Subcutaneous abdominal adipose tissue (tissue), 5 donors: ENCODE data around the gene PRLHR.
A peak's percentile ranks its signal among the peaks of the same experiment; 100 is the strongest.

ENCODE experiments used
- H3K27ac ChIP-seq: one replicate; pipeline ENCODE4 v1.7.0; 2013; ENCODE audit warnings: low read depth, mild to moderate bottlenecking, inconsistent platforms, low read length, moderate library complexity
- H3K27me3 ChIP-seq, 5 donors: one replicate each; pipeline ENCODE4 v1.7.0; 2013; ENCODE audit warnings: low read length in 5 of 5, inconsistent platforms in 1 of 5; ENCODE audit not compliant: control insufficient read depth in 5 of 5, insufficient read depth in 4 of 5
- H3K36me3 ChIP-seq, 5 donors: one replicate each; pipeline ENCODE4 v1.7.0; 2013; ENCODE audit warnings: low read length in 5 of 5; ENCODE audit not compliant: control insufficient read depth in 5 of 5, insufficient read depth in 5 of 5
- H3K4me1 ChIP-seq, 5 donors: one replicate each; pipeline ENCODE4 v1.7.0; 2013; ENCODE audit warnings: low read length in 5 of 5, mild to moderate bottlenecking in 3 of 5, moderate library complexity in 1 of 5; ENCODE audit not compliant: control insufficient read depth in 5 of 5, insufficient read depth in 5 of 5
- H3K4me3 ChIP-seq, 5 donors: one replicate each; pipeline ENCODE4 v1.7.0; 2013; ENCODE audit warnings: low read length in 5 of 5, low read depth in 1 of 5
- H3K9ac ChIP-seq, 5 donors: one replicate each; pipeline ENCODE4 v1.7.0; 2013; ENCODE audit warnings: low read length in 5 of 5, mild to moderate bottlenecking in 4 of 5, moderate library complexity in 3 of 5
- H3K9me3 ChIP-seq, 5 donors: one replicate each; pipeline ENCODE4 v1.7.0; 2013; ENCODE audit warnings: low read length in 5 of 5; ENCODE audit not compliant: control insufficient read depth in 5 of 5
- donor health status: healthy.
- donor health status: healthy.
- donor health status: healthy.
- donor health status: healthy.
- donor health status: healthy.

The PRLHR gene

GRCh38 chr10:118573512-118573911 lies 21.9 kb downstream of the PRLHR start:
- Histone ChIP-seq H3K4me3 (no peak overlapping the region), H3K4me1 (peaks cover 0 to 7% (median 3%) of the 10 kb centered on the region in 5 donors), H3K36me3 (no peaks in the 10 kb centered on the region), H3K27ac (no peak overlapping the region), H3K9me3 (no peaks in the 10 kb centered on the region), H3K9ac (no peak overlapping the region), H3K27me3 (peaks cover 0 to 3% (median 0%) of the 10 kb centered on the region in 5 donors)

GRCh38 chr10:118572256-118573041 lies 23.0 kb downstream of the PRLHR start:
- H3K36me3 ChIP-seq, result no peaks in the 10 kb centered on the region
- no peak overlapping the region for H3K9ac ChIP-seq
- H3K27ac ChIP-seq, result no peak overlapping the region
- H3K9me3 ChIP-seq, result no peaks in the 10 kb centered on the region
- H3K4me1 ChIP-seq, result peaks cover 2 to 14% (median 6%) of the 10 kb centered on the region in 5 donors
- H3K4me3 ChIP-seq, result no peak overlapping the region
- peaks cover 0 to 3% (median 0%) of the 10 kb centered on the region in 5 donors for H3K27me3 ChIP-seq

- H3K27ac ChIP-seq, result no peak overlapping the region
- H3K4me1 ChIP-seq, result peaks cover 2 to 14% (median 8%) of the 10 kb centered on the region in 5 donors
- H3K36me3 ChIP-seq, result no peaks in the 10 kb centered on the region
- H3K4me3 ChIP-seq, result no peak overlapping the region
- no peaks in the 10 kb centered on the region for H3K9me3 ChIP-seq
- H3K27me3 ChIP-seq, result no peaks in the 10 kb centered on the region
- no peak overlapping the region for H3K9ac ChIP-seq
Measured at GRCh38 chr10:118571123-118571522, 24.3 kb downstream of the PRLHR start.

- Histone ChIP-seq H3K36me3 (no peaks in the 10 kb centered on the region), H3K9ac (no peak overlapping the region), H3K4me3 (no peak overlapping the region), H3K27me3 (no peaks in the 10 kb centered on the region), H3K9me3 (no peaks in the 10 kb centered on the region), H3K4me1 (peaks cover 2 to 14% (median 8%) of the 10 kb centered on the region in 5 donors), H3K27ac (no peak overlapping the region)
Measured at GRCh38 chr10:118570591-118570990, 24.9 kb downstream of the PRLHR start.

- H3K4me3 ChIP-seq, result no peak overlapping the region
- H3K36me3 ChIP-seq, result no peaks in the 10 kb centered on the region
- no peak overlapping the region for H3K27ac ChIP-seq
- H3K9me3 ChIP-seq, result no peaks in the 10 kb centered on the region
- peaks cover 2 to 14% (median 8%) of the 10 kb centered on the region in 5 donors for H3K4me1 ChIP-seq
- H3K27me3 ChIP-seq, result no peaks in the 10 kb centered on the region
- no peak overlapping the region for H3K9ac ChIP-seq
Measured at GRCh38 chr10:118569882-118570252, 25.6 kb downstream of the PRLHR start.

GRCh38 chr10:118569241-118569881 lies 26.1 kb downstream of the PRLHR start:
- Histone ChIP-seq H3K27me3 (no peaks in the 10 kb centered on the region), H3K36me3 (no peaks in the 10 kb centered on the region), H3K4me1 (peaks cover 2 to 14% (median 8%) of the 10 kb centered on the region in 5 donors), H3K27ac (no peak overlapping the region), H3K9ac (no peak overlapping the region), H3K9me3 (no peaks in the 10 kb centered on the region), H3K4me3 (no peak overlapping the region)

- Histone ChIP-seq H3K4me1 (peaks cover 2 to 20% (median 8%) of the 10 kb centered on the region in 5 donors), H3K27ac (no peak overlapping the region), H3K9me3 (no peaks in the 10 kb centered on the region), H3K9ac (peak overlapping the region in 1 of 5 donors; percentile 41), H3K27me3 (no peaks in the 10 kb centered on the region), H3K36me3 (no peaks in the 10 kb centered on the region), H3K4me3 (peak overlapping the region in 2 of 5 donors; percentile 38 to 42)
Measured at GRCh38 chr10:118568327-118568848, 27.1 kb downstream of the PRLHR start.

GRCh38 chr10:118567701-118568248 lies 27.7 kb downstream of the PRLHR start:
- Histone ChIP-seq H3K4me3 (no peak overlapping the region), H3K27ac (no peak overlapping the region), H3K36me3 (no peaks in the 10 kb centered on the region), H3K27me3 (no peaks in the 10 kb centered on the region), H3K9ac (no peak overlapping the region), H3K4me1 (peaks cover 2 to 23% (median 8%) of the 10 kb centered on the region in 5 donors), H3K9me3 (peaks cover 0 to 3% (median 0%) of the 10 kb centered on the region in 5 donors)

GRCh38 chr10:118566911-118567310 lies 28.5 kb downstream of the PRLHR start:
- H3K27ac ChIP-seq, result no peak overlapping the region
- H3K9ac ChIP-seq, result no peak overlapping the region
- no peak overlapping the region for H3K4me3 ChIP-seq
- no peaks in the 10 kb centered on the region for H3K27me3 ChIP-seq
- H3K9me3 ChIP-seq, result peaks cover 0 to 12% (median 4%) of the 10 kb centered on the region in 5 donors
- H3K36me3 ChIP-seq, result no peaks in the 10 kb centered on the region
- H3K4me1 ChIP-seq, result peaks cover 2 to 23% (median 8%) of the 10 kb centered on the region in 5 donors
